GM18526 (cell line): ENCODE data around the gene TSKU.

Experiments
- POLR2A ChIP-seq: IDR thresholded peaks from 3 replicates; pipeline ENCODE4 v1.6.1; 2011; ENCODE audit not compliant: insufficient read length; ENCODE audit errors: extremely low read depth

The TSKU gene

GRCh38 chr11:76841923-76842452 is 58.8 kb downstream of the TSKU start:
- no peak for TF ChIP-seq POLR2A

DNA sequence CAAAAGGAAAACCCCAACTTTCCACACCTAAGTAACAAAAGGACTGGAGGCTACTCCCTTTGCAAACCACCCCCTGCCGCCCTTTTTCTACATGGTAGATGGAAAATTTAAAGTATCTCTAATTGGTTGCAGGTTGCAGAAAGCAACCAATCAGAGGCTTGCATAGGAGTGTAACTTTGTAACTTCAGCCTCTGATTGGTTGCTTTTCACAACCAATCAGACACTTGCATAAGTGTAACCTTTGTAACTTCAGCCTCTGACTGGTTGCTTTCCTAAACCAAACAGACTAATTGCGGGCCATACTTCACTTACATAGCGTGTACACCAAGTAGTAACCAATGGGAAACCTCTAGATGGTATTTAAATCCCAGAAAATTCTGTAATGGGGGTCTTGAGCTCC is 60.8 kb downstream of the TSKU start:
- TF ChIP-seq POLR2A, result no peak

GRCh38 chr11:76844511-76844910 is 61.4 kb downstream of the TSKU start:
- TF ChIP-seq POLR2A, result no peak

GRCh38 chr11:76845069-76845468 is 61.9 kb downstream of the TSKU start:
- no peak for TF ChIP-seq POLR2A

DNA sequence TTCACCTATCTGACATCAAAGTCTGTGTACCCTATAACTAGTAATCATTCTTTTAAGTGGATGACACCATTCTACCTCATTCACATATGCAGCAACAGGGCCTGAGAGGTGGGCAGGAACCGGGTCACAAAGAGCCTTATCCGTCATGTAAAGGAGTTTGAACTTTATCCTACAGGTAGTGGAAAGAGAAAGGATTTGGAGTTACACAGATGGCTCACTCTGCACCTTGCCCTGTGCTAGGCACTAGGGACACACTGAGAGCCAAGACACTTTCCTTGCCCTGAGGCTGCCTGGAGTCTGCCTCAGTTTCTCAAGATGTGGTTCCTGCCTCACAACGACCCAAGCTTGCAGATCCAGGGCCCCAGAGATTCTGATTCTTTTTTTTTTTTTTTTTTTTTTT is 63.3 kb downstream of the TSKU start:
- no peak for TF ChIP-seq POLR2A
